GM23338 (cell line): Measurements from ENCODE around the gene HMCN2. TPM values are rescaled to one million over a fixed set of nuclear protein-coding genes. Genes with fewer than 3 reads are reported as not detected.

Experiments used
- ATAC-seq: fragments of 200-7000 bp; cut with Tn5 transposase; 3 replicates; pipeline ENCODE4 v1.9.1; 2020
- DNase-seq: peaks from one replicate; pipeline ENCODE4 v3.0.0-alpha.2; 2015; ENCODE audit warnings: low spot score
- H2AFZ ChIP-seq: fragments of 200-600 bp; sonication (generic); 2 replicates; pipeline ENCODE4 v1.8.0; 2016; ENCODE audit warnings: antibody characterized with exemption, mild to moderate bottlenecking, moderate library complexity
- H3F3A ChIP-seq: fragments of 200-600 bp; sonication (generic); replicated peaks from 2 replicates; pipeline ENCODE4 v1.8.0; 2017; ENCODE audit warnings: antibody characterized with exemption, mixed run types, low read depth
- H3K27ac ChIP-seq: fragments of 200-600 bp; sonication (generic); 2 replicates; pipeline ENCODE4 v1.6.1; 2016; ENCODE audit warnings: low read depth
- H3K27me3 ChIP-seq: fragments of 200-600 bp; sonication (generic); 2 replicates; pipeline ENCODE4 v1.8.0; 2016; ENCODE audit warnings: mild to moderate bottlenecking, mixed run types, moderate library complexity; ENCODE audit not compliant: insufficient read depth
- H3K36me3 ChIP-seq: fragments of 200-600 bp; sonication (generic); 2 replicates; pipeline ENCODE4 v1.8.0; 2016; ENCODE audit warnings: mild to moderate bottlenecking; ENCODE audit not compliant: insufficient read depth
- H3K4me1 ChIP-seq: fragments of 200-600 bp; sonication (generic); 2 replicates; pipeline ENCODE4 v1.8.0; 2016; ENCODE audit warnings: mild to moderate bottlenecking, moderate library complexity; ENCODE audit not compliant: insufficient read depth
- H3K4me2 ChIP-seq: fragments of 200-600 bp; sonication (generic); 2 replicates; pipeline ENCODE4 v1.7.1; 2017; ENCODE audit warnings: mixed run types
- H3K4me3 ChIP-seq: fragments of 200-600 bp; sonication (generic); 2 replicates; pipeline ENCODE4 v1.6.1; 2016; ENCODE audit warnings: mixed run types
- H3K79me2 ChIP-seq: fragments of 200-600 bp; sonication (generic); replicated peaks from 2 replicates; pipeline ENCODE4 v1.8.0; 2017; ENCODE audit warnings: mild to moderate bottlenecking; ENCODE audit not compliant: insufficient read depth
- H3K9me2 ChIP-seq: fragments of 200-600 bp; sonication (generic); 2 replicates; pipeline ENCODE4 v1.8.0; 2017; ENCODE audit not compliant: insufficient read depth
- H4K20me1 ChIP-seq: fragments of 200-600 bp; sonication (generic); replicated peaks from 2 replicates; pipeline ENCODE4 v1.8.0; 2017; ENCODE audit warnings: mild to moderate bottlenecking; ENCODE audit not compliant: insufficient read depth
- H3K27ac Mint-ChIP-seq: 2 replicates; pipeline ENCODE4 v1.8.0; 2020; ENCODE audit warnings: inconsistent platforms, mild to moderate bottlenecking, moderate library complexity, mixed read lengths
- H3K27me3 Mint-ChIP-seq: 3 replicates; pipeline ENCODE4 v1.8.0; 2022; ENCODE audit warnings: low read depth, mild to moderate bottlenecking, moderate library complexity, mixed read lengths, inconsistent platforms; ENCODE audit not compliant: insufficient read depth, poor library complexity
- H3K36me3 Mint-ChIP-seq: 3 replicates; pipeline ENCODE4 v1.8.0; 2021; ENCODE audit warnings: low read depth, mild to moderate bottlenecking, inconsistent platforms, moderate library complexity, mixed read lengths
- H3K4me1 Mint-ChIP-seq: 3 replicates; pipeline ENCODE4 v1.8.0; 2020; ENCODE audit warnings: mild to moderate bottlenecking, inconsistent platforms, mixed read lengths
- H3K4me3 Mint-ChIP-seq: 3 replicates; pipeline ENCODE4 v1.8.0; 2021; ENCODE audit warnings: moderate library complexity, mild to moderate bottlenecking, inconsistent platforms, mixed read lengths
- H3K9me3 Mint-ChIP-seq: 3 replicates; pipeline ENCODE4 v1.8.0; 2020; ENCODE audit warnings: moderate library complexity, mild to moderate bottlenecking, inconsistent platforms, mixed read lengths
- CREB1 ChIP-seq: fragments of 250-450 bp; sonication (Bioruptor Pico); IDR thresholded peaks from 2 replicates; pipeline ENCODE4 v1.5.0; 2020; ENCODE audit warnings: low read depth, mild to moderate bottlenecking, moderate library complexity
- CTCF ChIP-seq, 2 experiments: fragments of 200-600 bp in 1 of 2; sonication (generic) in 1 of 2; conservative IDR thresholded peaks; 2 replicates each; pipeline versions ENCODE4 v1.5.1 to v1.6.1; 2016 to 2017; ENCODE audit warnings: antibody characterized with exemption in 2 of 2, low read depth in 2 of 2, mild to moderate bottlenecking in 2 of 2, moderate library complexity in 1 of 2
- EZH2 ChIP-seq: fragments of 200-600 bp; sonication (generic); IDR thresholded peaks from one replicate; pipeline ENCODE4 v1.8.0; 2017; ENCODE audit warnings: antibody characterized with exemption, mild to moderate bottlenecking, low read depth; ENCODE audit not compliant: unreplicated experiment
- EZH2phosphoT487 ChIP-seq: fragments of 200-600 bp; sonication (generic); IDR thresholded peaks from one replicate; pipeline ENCODE4 v1.8.1; 2018; ENCODE audit warnings: antibody characterized with exemption; ENCODE audit not compliant: unreplicated experiment
- JUNB ChIP-seq: IDR thresholded peaks from one replicate; pipeline ENCODE4 v1.6.1; 2016; ENCODE audit warnings: antibody characterized with exemption; ENCODE audit not compliant: unreplicated experiment
- NANOG ChIP-seq: IDR thresholded peaks from 2 replicates; pipeline ENCODE4 v1.6.1; 2016; ENCODE audit warnings: antibody characterized with exemption, borderline replicate concordance
- POLR2AphosphoS5 ChIP-seq: IDR thresholded peaks from 2 replicates; pipeline ENCODE4 v1.6.1; 2016; ENCODE audit warnings: antibody characterized with exemption, low read depth
- STAT1 ChIP-seq: IDR thresholded peaks from one replicate; pipeline ENCODE4 v1.6.1; 2016; ENCODE audit warnings: antibody characterized with exemption; ENCODE audit not compliant: unreplicated experiment
- ZNF114 ChIP-seq: fragments of 250-450 bp; sonication (Bioruptor Pico); IDR thresholded peaks from 2 replicates; pipeline ENCODE4 v1.5.0; 2020; ENCODE audit warnings: mild to moderate bottlenecking, moderate library complexity
- ZNF331 ChIP-seq: fragments of 250-450 bp; sonication (Bioruptor Pico); IDR thresholded peaks from 2 replicates; pipeline ENCODE4 v1.5.0; 2020; ENCODE audit warnings: low read depth, mild to moderate bottlenecking, moderate library complexity
- polyA plus RNA-seq: library from polyadenylated mRNA; unstranded; fragments of >200 nt; fragmentation: Nextera tagmentation; extraction: Ambion mirVana; gene quantifications from 2 replicates; pipeline ENCODE4 v1.2.1, GENCODE V29; 2016
- total RNA-seq: library from RNA; depleted of rRNA; stranded (reverse); fragments of >200 nt; shearing (Covaris generic); gene quantifications from 2 replicates; pipeline ENCODE4 v1.2.3, GENCODE V29; 2014
- TF ChIP-seq, protein P1 (sequence below): fragments of 250-450 bp; sonication (Bioruptor Pico); IDR thresholded peaks from 2 replicates; pipeline ENCODE4 v1.5.0; 2020; ENCODE audit warnings: mild to moderate bottlenecking, moderate library complexity
- TF ChIP-seq, protein P2 (sequence below): IDR thresholded peaks from 2 replicates; pipeline ENCODE4 v1.6.1; 2016; ENCODE audit warnings: antibody characterized with exemption

HMCN2 gene
- total and polyA plus RNA-seq, 2 experiments from 2014 or later = 1.3 to 4.7 TPM

- TF ChIP-seq, protein P1, sequence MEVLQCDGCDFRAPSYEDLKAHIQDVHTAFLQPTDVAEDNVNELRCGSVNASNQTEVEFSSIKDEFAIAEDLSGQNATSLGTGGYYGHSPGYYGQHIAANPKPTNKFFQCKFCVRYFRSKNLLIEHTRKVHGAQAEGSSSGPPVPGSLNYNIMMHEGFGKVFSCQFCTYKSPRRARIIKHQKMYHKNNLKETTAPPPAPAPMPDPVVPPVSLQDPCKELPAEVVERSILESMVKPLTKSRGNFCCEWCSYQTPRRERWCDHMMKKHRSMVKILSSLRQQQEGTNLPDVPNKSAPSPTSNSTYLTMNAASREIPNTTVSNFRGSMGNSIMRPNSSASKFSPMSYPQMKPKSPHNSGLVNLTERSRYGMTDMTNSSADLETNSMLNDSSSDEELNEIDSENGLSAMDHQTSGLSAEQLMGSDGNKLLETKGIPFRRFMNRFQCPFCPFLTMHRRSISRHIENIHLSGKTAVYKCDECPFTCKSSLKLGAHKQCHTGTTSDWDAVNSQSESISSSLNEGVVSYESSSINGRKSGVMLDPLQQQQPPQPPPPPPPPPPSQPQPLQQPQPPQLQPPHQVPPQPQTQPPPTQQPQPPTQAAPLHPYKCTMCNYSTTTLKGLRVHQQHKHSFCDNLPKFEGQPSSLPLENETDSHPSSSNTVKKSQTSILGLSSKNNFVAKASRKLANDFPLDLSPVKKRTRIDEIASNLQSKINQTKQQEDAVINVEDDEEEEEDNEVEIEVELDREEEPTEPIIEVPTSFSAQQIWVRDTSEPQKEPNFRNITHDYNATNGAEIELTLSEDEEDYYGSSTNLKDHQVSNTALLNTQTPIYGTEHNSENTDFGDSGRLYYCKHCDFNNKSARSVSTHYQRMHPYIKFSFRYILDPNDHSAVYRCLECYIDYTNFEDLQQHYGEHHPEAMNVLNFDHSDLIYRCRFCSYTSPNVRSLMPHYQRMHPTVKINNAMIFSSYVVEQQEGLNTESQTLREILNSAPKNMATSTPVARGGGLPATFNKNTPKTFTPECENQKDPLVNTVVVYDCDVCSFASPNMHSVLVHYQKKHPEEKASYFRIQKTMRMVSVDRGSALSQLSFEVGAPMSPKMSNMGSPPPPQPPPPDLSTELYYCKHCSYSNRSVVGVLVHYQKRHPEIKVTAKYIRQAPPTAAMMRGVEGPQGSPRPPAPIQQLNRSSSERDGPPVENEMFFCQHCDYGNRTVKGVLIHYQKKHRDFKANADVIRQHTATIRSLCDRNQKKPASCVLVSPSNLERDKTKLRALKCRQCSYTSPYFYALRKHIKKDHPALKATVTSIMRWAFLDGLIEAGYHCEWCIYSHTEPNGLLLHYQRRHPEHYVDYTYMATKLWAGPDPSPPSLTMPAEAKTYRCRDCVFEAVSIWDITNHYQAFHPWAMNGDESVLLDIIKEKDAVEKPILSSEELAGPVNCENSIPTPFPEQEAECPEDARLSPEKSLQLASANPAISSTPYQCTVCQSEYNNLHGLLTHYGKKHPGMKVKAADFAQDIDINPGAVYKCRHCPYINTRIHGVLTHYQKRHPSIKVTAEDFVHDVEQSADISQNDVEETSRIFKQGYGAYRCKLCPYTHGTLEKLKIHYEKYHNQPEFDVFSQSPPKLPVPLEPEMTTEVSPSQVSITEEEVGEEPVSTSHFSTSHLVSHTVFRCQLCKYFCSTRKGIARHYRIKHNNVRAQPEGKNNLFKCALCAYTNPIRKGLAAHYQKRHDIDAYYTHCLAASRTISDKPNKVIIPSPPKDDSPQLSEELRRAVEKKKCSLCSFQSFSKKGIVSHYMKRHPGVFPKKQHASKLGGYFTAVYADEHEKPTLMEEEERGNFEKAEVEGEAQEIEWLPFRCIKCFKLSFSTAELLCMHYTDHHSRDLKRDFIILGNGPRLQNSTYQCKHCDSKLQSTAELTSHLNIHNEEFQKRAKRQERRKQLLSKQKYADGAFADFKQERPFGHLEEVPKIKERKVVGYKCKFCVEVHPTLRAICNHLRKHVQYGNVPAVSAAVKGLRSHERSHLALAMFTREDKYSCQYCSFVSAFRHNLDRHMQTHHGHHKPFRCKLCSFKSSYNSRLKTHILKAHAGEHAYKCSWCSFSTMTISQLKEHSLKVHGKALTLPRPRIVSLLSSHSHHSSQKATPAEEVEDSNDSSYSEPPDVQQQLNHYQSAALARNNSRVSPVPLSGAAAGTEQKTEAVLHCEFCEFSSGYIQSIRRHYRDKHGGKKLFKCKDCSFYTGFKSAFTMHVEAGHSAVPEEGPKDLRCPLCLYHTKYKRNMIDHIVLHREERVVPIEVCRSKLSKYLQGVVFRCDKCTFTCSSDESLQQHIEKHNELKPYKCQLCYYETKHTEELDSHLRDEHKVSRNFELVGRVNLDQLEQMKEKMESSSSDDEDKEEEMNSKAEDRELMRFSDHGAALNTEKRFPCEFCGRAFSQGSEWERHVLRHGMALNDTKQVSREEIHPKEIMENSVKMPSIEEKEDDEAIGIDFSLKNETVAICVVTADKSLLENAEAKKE (CRISPR knock-in tag) = no peak
These were observed 136.7 kb downstream of the HMCN2 start (continued) for GRCh38 chr9:130402243-130402642.

GRCh38 chr9:130402645-130403440 is 137.3 kb downstream of the HMCN2 start:
- Histone ChIP-seq H3K27me3 (no peaks in the 10 kb centered on the region), H2AFZ (no peak overlapping the region), H3K4me3 (no peak overlapping the region), H4K20me1 (no peaks in the 10 kb centered on the region), H3F3A (no peaks in the 10 kb centered on the region), H3K4me1 (no peaks in the 10 kb centered on the region), H3K79me2 (no peaks in the 10 kb centered on the region), H3K36me3 (no peaks in the 10 kb centered on the region), H3K9me2 (no peaks in the 10 kb centered on the region), H3K4me2 (no peak overlapping the region), H3K27ac (no peak overlapping the region)
- peak overlapping the region; percentile 58; the same call in 1 of the 2 replicates for H3K27ac Mint-ChIP-seq
- ATAC-seq = no peak
- peaks cover 2% of the 10 kb centered on the region; the same call in 2 of the 3 replicates for H3K36me3 Mint-ChIP-seq
- H3K27me3 Mint-ChIP-seq = peaks cover 3% of the 10 kb centered on the region
- no peak overlapping the region for H3K4me3 Mint-ChIP-seq
- no peaks in the 10 kb centered on the region for H3K9me3 Mint-ChIP-seq
- DNase-seq = no peak
- H3K4me1 Mint-ChIP-seq = no peaks in the 10 kb centered on the region
- TF ChIP-seq POLR2AphosphoS5 = no peak
- no peak for TF ChIP-seq CTCF (conservative IDR thresholded peaks at IDR 0.05; ENCODE audit: low read depth in 2 of 2)
- TF ChIP-seq STAT1 = no peak
- TF ChIP-seq EZH2 = no peak
- TF ChIP-seq ZNF331 (CRISPR knock-in tag) = no peak
- TF ChIP-seq JUNB = no peak
- TF ChIP-seq, protein P2, sequence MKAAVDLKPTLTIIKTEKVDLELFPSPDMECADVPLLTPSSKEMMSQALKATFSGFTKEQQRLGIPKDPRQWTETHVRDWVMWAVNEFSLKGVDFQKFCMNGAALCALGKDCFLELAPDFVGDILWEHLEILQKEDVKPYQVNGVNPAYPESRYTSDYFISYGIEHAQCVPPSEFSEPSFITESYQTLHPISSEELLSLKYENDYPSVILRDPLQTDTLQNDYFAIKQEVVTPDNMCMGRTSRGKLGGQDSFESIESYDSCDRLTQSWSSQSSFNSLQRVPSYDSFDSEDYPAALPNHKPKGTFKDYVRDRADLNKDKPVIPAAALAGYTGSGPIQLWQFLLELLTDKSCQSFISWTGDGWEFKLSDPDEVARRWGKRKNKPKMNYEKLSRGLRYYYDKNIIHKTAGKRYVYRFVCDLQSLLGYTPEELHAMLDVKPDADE = no peak
- TF ChIP-seq CREB1 = no peak
- TF ChIP-seq NANOG = no peak
- no peak for TF ChIP-seq ZNF114 (CRISPR knock-in tag)
- no peak for TF ChIP-seq EZH2phosphoT487
